ENCODE results near the gene IMPA2.

DNA sequence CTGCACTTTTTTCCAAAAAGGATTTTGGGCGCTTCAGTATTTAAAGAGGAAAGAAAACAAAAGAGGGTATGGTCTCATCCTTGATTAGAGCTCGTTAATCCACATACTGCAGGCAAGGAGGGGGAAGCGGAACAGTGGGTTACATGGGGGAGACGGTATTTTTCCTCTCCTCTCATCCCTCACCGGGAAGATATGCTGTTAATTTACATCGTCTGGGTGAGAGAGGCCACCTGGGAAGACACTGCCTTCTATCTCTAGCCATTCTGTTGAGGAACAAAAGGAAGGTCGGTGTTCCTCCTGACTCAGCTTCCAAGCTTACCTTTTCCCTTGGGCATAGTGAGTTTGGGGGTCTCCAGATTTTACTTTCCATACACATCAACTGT, 52.3 kb downstream of the IMPA2 start:
- TF ChIP-seq CTCF (IDR thresholded peaks at IDR 0.05) (no peak), POLR2A (IDR thresholded peaks at IDR 0.05) (no peak)

All from body of pancreas (tissue), 4 donors.